Memory B cell (primary cell): ENCODE results near the gene IFNLR1.

Source experiments
- ATAC-seq: fragments of 150-1000 bp; cut with Tn5 transposase; 2 replicates; pipeline ENCODE4 v1.10.0; 2021; ENCODE audit warnings: low read depth, mild to moderate bottlenecking, moderate library complexity
- DNase-seq, 2 donors: peaks; one replicate each; pipeline ENCODE4 v3.0.0; 2022; ENCODE audit warnings: low spot score in 2 of 2
- H3K27ac Mint-ChIP-seq: one replicate; pipeline ENCODE4 v1.8.0; 2022; ENCODE audit warnings: mild to moderate bottlenecking, moderate library complexity, mixed read lengths
- H3K27me3 Mint-ChIP-seq: one replicate; pipeline ENCODE4 v1.8.0; 2022; ENCODE audit warnings: mixed read lengths
- H3K36me3 Mint-ChIP-seq: one replicate; pipeline ENCODE4 v1.8.0; 2022; ENCODE audit warnings: mild to moderate bottlenecking, mixed read lengths
- H3K4me1 Mint-ChIP-seq: one replicate; pipeline ENCODE4 v1.8.0; 2022; ENCODE audit warnings: mixed read lengths
- H3K4me3 Mint-ChIP-seq: one replicate; pipeline ENCODE4 v1.8.0; 2022; ENCODE audit warnings: mild to moderate bottlenecking, moderate library complexity, mixed read lengths
- H3K9me3 Mint-ChIP-seq: one replicate; pipeline ENCODE4 v1.8.0; 2022; ENCODE audit warnings: mixed read lengths

Gene IFNLR1

DNA sequence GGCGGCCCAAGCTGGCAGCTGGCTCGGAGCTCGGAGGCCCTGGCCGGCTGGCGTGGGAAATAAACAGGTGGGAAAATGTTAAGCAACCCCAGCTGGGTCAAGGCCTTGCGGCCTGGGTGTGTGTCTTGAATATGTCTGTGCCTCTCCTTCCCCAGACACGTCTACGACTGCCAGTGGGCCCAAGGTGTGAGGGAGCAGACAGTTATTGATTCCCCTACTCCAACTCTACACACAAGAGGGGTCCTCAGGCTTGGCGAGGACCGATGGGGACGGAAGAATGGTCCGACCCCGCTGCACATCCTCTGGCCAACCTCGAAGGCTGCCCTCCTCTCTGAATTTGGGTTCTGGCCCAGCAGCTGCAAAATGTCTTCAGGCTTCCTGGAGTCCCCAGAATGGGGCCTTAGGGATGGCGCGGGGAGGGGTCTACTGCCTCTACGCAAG, 46.3 kb downstream of the IFNLR1 start:
- H3K9me3 Mint-ChIP-seq: no peaks in the 10 kb centered on the region
- H3K4me1 Mint-ChIP-seq: peaks cover 6% of the 10 kb centered on the region

GRCh38 chr1:24139841-24140425, 47.2 kb downstream of the IFNLR1 start:
- H3K9me3 Mint-ChIP-seq: no peaks in the 10 kb centered on the region
- no peak overlapping the region for H3K4me3 Mint-ChIP-seq
- H3K4me1 Mint-ChIP-seq: peaks cover 6% of the 10 kb centered on the region
- no peak overlapping the region for H3K27ac Mint-ChIP-seq
- ATAC-seq (no peak), DNase-seq (no peak)
- H3K36me3 Mint-ChIP-seq: no peaks in the 10 kb centered on the region
- H3K27me3 Mint-ChIP-seq: peaks cover 19% of the 10 kb centered on the region

More for the DNA sequence above, 46.3 kb downstream of the IFNLR1 start:
- no peaks in the 10 kb centered on the region for H3K36me3 Mint-ChIP-seq
- no peak overlapping the region for H3K27ac Mint-ChIP-seq
- DNase-seq (no peak), ATAC-seq (no peak)
- H3K4me3 Mint-ChIP-seq: no peak overlapping the region
- H3K27me3 Mint-ChIP-seq: peaks cover 19% of the 10 kb centered on the region

DNA sequence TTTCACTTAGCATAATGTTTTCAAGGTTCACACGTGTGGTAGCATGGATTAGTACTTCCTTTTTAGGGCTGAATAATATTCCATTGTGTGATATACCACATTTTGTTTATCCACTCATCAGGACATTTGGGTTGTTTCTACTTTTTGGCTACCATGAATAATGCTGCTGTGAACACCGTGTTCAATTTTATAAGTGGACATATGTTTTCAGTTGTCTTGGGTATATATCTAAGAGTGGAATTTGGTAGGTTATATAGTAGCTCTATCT, 47.9 kb downstream of the IFNLR1 start:
- peaks cover 3% of the 10 kb centered on the region for H3K4me1 Mint-ChIP-seq
- H3K27ac Mint-ChIP-seq: no peak overlapping the region
- H3K36me3 Mint-ChIP-seq: no peaks in the 10 kb centered on the region
- DNase-seq (no peak), ATAC-seq (no peak)
- H3K4me3 Mint-ChIP-seq: no peak overlapping the region
- no peaks in the 10 kb centered on the region for H3K9me3 Mint-ChIP-seq
- peaks cover 16% of the 10 kb centered on the region for H3K27me3 Mint-ChIP-seq

GRCh38 chr1:24138476-24139221, 48.4 kb downstream of the IFNLR1 start:
- peaks cover 12% of the 10 kb centered on the region for H3K27me3 Mint-ChIP-seq
- no peaks in the 10 kb centered on the region for H3K9me3 Mint-ChIP-seq
- H3K4me3 Mint-ChIP-seq: no peak overlapping the region
- DNase-seq (no peak), ATAC-seq (no peak)
- H3K4me1 Mint-ChIP-seq: peaks cover 3% of the 10 kb centered on the region
- H3K36me3 Mint-ChIP-seq: no peaks in the 10 kb centered on the region
- no peak overlapping the region for H3K27ac Mint-ChIP-seq

- H3K4me3 Mint-ChIP-seq: no peak overlapping the region
- H3K27ac Mint-ChIP-seq: no peak overlapping the region
- no peaks in the 10 kb centered on the region for H3K36me3 Mint-ChIP-seq
- ATAC-seq (no peak), DNase-seq (no peak)
- H3K27me3 Mint-ChIP-seq: peaks cover 14% of the 10 kb centered on the region
- peaks cover 3% of the 10 kb centered on the region for H3K4me1 Mint-ChIP-seq
- no peaks in the 10 kb centered on the region for H3K9me3 Mint-ChIP-seq
These were observed 50.0 kb downstream of the IFNLR1 start for GRCh38 chr1:24136956-24137539.

DNA sequence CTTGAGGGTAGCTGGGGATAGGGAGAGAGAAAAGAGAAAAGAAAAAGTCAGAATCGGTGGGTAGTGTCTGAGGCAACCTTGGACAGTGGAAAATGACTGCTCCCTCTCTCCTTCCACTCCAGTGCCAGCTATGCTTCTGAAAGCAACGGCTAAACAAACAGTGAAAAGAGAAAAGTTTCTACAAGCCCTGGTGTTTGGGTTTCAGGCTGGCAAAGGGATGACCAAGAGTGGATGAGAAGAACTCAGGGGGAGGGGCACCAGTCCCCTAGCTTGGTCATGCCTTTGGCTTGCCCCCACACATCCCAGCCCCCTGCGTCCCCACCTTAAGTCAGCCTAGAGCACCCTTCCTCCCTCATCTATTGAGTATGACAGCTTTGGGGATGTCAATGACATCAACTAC, 52.7 kb downstream of the IFNLR1 start:
- DNase-seq: no peak
- H3K4me1 Mint-ChIP-seq: peaks cover 3% of the 10 kb centered on the region

GRCh38 chr1:24133819-24134218, 53.3 kb downstream of the IFNLR1 start:
- H3K4me1 Mint-ChIP-seq: peaks cover under 1% of the 10 kb centered on the region
- peaks cover 5% of the 10 kb centered on the region for H3K9me3 Mint-ChIP-seq
- no peak for ATAC-seq
- no peak overlapping the region for H3K27ac Mint-ChIP-seq
- no peak for DNase-seq
- H3K4me3 Mint-ChIP-seq: no peak overlapping the region
- peaks cover 2% of the 10 kb centered on the region for H3K36me3 Mint-ChIP-seq
- peaks cover 10% of the 10 kb centered on the region for H3K27me3 Mint-ChIP-seq

More for the DNA sequence above, 52.7 kb downstream of the IFNLR1 start:
- H3K36me3 Mint-ChIP-seq: no peaks in the 10 kb centered on the region
- no peak for ATAC-seq
- peaks cover 2% of the 10 kb centered on the region for H3K9me3 Mint-ChIP-seq
- peaks cover 7% of the 10 kb centered on the region for H3K27me3 Mint-ChIP-seq
- H3K4me3 Mint-ChIP-seq: no peak overlapping the region
- no peak overlapping the region for H3K27ac Mint-ChIP-seq

DNA sequence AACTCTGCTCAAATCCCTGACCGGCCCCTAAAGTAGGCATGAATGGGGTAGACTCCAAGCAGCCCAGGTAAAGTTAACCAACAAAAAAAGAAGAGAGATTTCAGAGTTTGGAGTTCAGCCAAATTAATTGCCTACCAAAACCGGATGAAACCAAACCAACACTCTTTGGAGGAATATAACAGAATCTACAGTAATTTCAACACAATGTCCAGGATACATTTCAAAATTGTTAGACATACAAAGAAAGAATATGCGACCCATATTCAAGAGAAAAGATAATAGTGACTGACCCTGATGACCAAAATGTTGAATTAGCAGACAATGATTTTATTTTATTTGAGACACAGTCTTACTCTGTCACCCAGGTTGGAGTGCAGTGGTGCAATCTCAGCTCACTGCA, 56.7 kb downstream of the IFNLR1 start:
- peaks cover 7% of the 10 kb centered on the region for H3K27me3 Mint-ChIP-seq
- H3K4me1 Mint-ChIP-seq: no peaks in the 10 kb centered on the region
- H3K4me3 Mint-ChIP-seq: no peak overlapping the region
- peaks cover 5% of the 10 kb centered on the region for H3K9me3 Mint-ChIP-seq
- peaks cover 2% of the 10 kb centered on the region for H3K36me3 Mint-ChIP-seq
- ATAC-seq (no peak), DNase-seq (no peak)
- no peak overlapping the region for H3K27ac Mint-ChIP-seq

DNA sequence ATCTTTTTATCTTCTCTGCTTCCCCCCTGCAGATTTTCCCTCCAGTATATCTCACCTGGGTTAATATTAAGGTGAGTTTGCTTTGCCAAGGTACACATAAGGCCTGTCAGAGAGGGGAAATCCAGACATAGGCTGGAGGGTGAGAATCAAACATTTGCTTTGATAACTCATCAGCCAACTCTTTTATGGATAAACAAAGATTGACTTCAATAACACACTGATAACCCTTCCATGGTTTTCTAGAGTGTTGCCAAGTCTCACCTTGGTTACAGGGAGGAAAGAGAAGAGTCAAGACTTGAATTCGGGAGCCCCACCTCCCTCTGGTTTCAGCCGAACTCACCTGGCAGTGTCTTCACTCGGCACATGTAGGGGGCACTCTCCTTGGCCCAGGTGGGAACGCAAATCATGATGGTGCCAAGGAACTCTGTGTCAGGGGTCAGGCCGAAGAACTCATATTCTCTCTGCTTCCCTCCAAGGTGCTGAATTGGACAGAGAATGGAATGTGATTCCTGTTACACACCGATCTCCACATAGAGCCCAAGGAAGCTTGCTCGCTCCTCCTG, 59.2 kb downstream of the IFNLR1 start:
- H3K9me3 Mint-ChIP-seq: peaks cover 5% of the 10 kb centered on the region
- no peak overlapping the region for H3K4me3 Mint-ChIP-seq
- H3K27me3 Mint-ChIP-seq: peaks cover 7% of the 10 kb centered on the region
- no peaks in the 10 kb centered on the region for H3K4me1 Mint-ChIP-seq
- peaks cover 2% of the 10 kb centered on the region for H3K36me3 Mint-ChIP-seq
- H3K27ac Mint-ChIP-seq: no peak overlapping the region
- no peak for ATAC-seq
- no peak for DNase-seq

DNA sequence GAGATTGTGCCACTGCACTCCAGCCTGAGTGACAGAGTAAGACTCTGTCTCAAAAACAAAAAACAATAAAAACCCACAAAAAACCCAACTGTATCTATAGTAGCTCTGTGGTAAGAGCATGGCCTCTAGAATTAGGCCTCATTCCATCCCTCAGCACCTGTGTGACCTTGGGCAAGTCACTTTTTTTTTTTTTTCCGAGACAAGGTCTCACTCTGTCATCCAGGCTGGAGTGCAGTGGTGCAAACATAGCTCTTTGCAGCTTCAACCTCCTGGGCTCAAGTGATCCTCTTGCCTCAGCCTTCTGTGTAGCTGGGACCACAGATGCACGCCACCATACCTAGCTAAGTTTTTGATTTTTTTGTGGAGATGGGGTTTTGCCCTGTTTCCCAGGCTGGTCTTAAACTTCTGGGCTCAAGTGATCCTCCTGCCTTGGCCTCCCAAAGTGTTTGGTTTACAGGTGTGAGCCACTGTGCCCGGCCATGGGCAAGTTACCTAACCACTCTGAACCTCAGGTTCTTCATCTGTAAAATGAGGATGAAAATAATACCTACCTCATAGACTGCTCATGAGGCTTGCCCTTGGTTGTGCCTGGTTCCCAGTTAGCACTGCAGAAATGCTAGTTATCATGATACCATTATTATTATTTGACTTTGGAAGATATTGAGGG, 59.8 kb downstream of the IFNLR1 start:
- H3K9me3 Mint-ChIP-seq: peaks cover 5% of the 10 kb centered on the region
- H3K36me3 Mint-ChIP-seq: peaks cover 2% of the 10 kb centered on the region
- ATAC-seq: no peak
- no peak overlapping the region for H3K4me3 Mint-ChIP-seq
- no peak for DNase-seq
- peaks cover 5% of the 10 kb centered on the region for H3K27me3 Mint-ChIP-seq
- H3K4me1 Mint-ChIP-seq: no peaks in the 10 kb centered on the region
- H3K27ac Mint-ChIP-seq: no peak overlapping the region

GRCh38 chr1:24126672-24127023, 60.4 kb downstream of the IFNLR1 start:
- DNase-seq (no peak), ATAC-seq (no peak)
- Mint-ChIP-seq H3K9me3 (peaks cover 5% of the 10 kb centered on the region), H3K4me1 (no peaks in the 10 kb centered on the region), H3K27me3 (peaks cover 5% of the 10 kb centered on the region), H3K36me3 (peaks cover 2% of the 10 kb centered on the region), H3K4me3 (no peak overlapping the region), H3K27ac (no peak overlapping the region)

GRCh38 chr1:24126018-24126671, 60.9 kb downstream of the IFNLR1 start:
- Mint-ChIP-seq H3K36me3 (peaks cover 2% of the 10 kb centered on the region), H3K4me1 (no peaks in the 10 kb centered on the region), H3K9me3 (peaks cover 5% of the 10 kb centered on the region), H3K27ac (no peak overlapping the region), H3K4me3 (no peak overlapping the region), H3K27me3 (peaks cover 5% of the 10 kb centered on the region)
- ATAC-seq (no peak), DNase-seq (no peak)

DNA sequence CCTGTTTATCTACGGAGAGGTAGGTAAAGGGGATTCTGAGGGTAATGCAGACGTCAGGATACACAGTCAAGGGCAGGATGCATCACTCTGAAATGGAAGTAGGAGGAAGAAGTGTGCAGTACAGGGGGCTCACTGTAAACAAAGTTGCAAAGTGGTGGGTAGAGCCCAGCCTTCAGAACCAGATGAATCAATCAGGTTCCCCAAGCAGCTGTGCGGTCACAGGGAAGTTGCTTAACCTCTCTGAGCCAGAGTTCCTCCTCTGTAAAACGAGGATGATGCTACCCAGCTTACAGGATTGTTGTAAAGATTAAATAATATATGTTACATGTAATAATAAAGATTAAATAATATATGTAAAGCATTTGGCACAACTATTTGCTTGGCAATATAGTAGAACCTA, 61.6 kb downstream of the IFNLR1 start:
- H3K36me3 Mint-ChIP-seq: peaks cover 2% of the 10 kb centered on the region
- H3K4me3 Mint-ChIP-seq: no peak overlapping the region
- H3K9me3 Mint-ChIP-seq: peaks cover 2% of the 10 kb centered on the region
- DNase-seq: no peak
- no peaks in the 10 kb centered on the region for H3K4me1 Mint-ChIP-seq
- ATAC-seq: no peak
- peaks cover 5% of the 10 kb centered on the region for H3K27me3 Mint-ChIP-seq
- H3K27ac Mint-ChIP-seq: no peak overlapping the region

DNA sequence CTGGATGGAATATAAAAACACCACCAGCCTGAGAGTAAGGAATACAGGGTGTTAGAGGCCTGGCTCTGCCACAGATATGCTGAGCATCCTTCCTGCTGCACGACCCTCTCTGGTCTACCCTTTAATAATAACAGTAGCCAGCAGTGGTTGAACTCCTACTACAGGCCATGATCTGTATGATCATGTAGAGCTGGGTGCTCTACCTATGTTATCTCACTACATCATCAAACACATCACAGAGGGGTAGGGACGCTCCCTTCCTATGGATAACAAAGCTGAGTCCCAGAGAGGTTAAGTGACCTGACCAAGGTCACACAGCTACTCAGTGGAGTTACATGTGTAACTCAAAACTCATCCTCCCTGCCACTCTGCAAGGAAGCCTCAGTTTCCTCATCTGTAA, 62.1 kb downstream of the IFNLR1 start:
- Mint-ChIP-seq H3K4me1 (no peaks in the 10 kb centered on the region), H3K36me3 (peaks cover 2% of the 10 kb centered on the region), H3K4me3 (no peak overlapping the region), H3K9me3 (peaks cover 2% of the 10 kb centered on the region), H3K27ac (no peak overlapping the region), H3K27me3 (peaks cover 5% of the 10 kb centered on the region)
- ATAC-seq: no peak
- DNase-seq: no peak
